ENCODE data around the gene SCARB1. TPM values are rescaled to one million over a fixed set of nuclear protein-coding genes. Genes with fewer than 3 reads are reported as not detected.

Gene SCARB1
- total RNA-seq, 1 experiment from 2014 or later, result 359 TPM

DNA sequence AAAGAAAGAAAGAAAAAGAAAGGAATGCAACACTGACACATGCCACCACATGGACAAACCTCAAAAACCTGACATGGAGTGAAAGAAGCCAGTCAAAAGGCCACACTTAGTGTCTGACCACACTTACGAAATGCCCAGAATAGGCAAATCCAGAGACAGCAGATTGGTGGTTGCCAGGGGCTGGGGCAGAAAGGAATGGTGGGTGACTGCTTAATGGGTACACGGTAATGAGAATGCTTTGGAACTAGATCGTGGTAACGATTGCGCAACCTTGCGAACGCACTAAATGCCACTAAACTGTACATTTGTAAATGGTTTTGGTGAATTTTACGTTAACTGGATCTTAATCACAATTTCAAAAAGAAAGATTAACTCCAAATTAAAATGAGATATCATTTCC, 39.5 kb downstream of the SCARB1 start:
- peak overlapping the region; percentile 60; the same call in 1 of the 2 replicates for H3K27ac ChIP-seq (ENCODE audit: low read length)
- DNase-seq (ENCODE audit: low read depth, low spot score) (no peak), ATAC-seq (no peak)
- no peaks in the 10 kb centered on the region for H3K36me3 ChIP-seq (ENCODE audit: control insufficient read depth, insufficient read depth, low read length)
- in situ Hi-C loops (cut with HindIII; ENCODE audit: low pct_unique_long_range_greater_than_20kb, low sequenced_read_pairs), result no loop called here
- CTCF ChIA-PET, result no interaction called here
- peaks cover 43% of the 10 kb centered on the region for H3K4me1 ChIP-seq (ENCODE audit: control insufficient read depth, insufficient read depth, low read length)
- intact Hi-C loops (cut with micrococcal nuclease; ENCODE audit: unreplicated experiment), result loop anchor here (10.0 kb wide), 1 partner anchor 81 kb away; no protein-coding TSS in a partner anchor
- TF ChIP-seq, protein P1, sequence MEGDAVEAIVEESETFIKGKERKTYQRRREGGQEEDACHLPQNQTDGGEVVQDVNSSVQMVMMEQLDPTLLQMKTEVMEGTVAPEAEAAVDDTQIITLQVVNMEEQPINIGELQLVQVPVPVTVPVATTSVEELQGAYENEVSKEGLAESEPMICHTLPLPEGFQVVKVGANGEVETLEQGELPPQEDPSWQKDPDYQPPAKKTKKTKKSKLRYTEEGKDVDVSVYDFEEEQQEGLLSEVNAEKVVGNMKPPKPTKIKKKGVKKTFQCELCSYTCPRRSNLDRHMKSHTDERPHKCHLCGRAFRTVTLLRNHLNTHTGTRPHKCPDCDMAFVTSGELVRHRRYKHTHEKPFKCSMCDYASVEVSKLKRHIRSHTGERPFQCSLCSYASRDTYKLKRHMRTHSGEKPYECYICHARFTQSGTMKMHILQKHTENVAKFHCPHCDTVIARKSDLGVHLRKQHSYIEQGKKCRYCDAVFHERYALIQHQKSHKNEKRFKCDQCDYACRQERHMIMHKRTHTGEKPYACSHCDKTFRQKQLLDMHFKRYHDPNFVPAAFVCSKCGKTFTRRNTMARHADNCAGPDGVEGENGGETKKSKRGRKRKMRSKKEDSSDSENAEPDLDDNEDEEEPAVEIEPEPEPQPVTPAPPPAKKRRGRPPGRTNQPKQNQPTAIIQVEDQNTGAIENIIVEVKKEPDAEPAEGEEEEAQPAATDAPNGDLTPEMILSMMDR (IDR thresholded peaks at IDR 0.05), result no peak
- TF ChIP-seq TCF7L2 (IDR thresholded peaks at IDR 0.05; ENCODE audit: low read depth, low read length) (no peak), SIN3A (IDR thresholded peaks at IDR 0.05; ENCODE audit: borderline replicate concordance, insufficient read depth, low read depth, low read length) (no peak), POLR2AphosphoS5 (IDR thresholded peaks at IDR 0.05; ENCODE audit: low read depth, low read length) (no peak)
- TF ChIP-seq, protein P2, sequence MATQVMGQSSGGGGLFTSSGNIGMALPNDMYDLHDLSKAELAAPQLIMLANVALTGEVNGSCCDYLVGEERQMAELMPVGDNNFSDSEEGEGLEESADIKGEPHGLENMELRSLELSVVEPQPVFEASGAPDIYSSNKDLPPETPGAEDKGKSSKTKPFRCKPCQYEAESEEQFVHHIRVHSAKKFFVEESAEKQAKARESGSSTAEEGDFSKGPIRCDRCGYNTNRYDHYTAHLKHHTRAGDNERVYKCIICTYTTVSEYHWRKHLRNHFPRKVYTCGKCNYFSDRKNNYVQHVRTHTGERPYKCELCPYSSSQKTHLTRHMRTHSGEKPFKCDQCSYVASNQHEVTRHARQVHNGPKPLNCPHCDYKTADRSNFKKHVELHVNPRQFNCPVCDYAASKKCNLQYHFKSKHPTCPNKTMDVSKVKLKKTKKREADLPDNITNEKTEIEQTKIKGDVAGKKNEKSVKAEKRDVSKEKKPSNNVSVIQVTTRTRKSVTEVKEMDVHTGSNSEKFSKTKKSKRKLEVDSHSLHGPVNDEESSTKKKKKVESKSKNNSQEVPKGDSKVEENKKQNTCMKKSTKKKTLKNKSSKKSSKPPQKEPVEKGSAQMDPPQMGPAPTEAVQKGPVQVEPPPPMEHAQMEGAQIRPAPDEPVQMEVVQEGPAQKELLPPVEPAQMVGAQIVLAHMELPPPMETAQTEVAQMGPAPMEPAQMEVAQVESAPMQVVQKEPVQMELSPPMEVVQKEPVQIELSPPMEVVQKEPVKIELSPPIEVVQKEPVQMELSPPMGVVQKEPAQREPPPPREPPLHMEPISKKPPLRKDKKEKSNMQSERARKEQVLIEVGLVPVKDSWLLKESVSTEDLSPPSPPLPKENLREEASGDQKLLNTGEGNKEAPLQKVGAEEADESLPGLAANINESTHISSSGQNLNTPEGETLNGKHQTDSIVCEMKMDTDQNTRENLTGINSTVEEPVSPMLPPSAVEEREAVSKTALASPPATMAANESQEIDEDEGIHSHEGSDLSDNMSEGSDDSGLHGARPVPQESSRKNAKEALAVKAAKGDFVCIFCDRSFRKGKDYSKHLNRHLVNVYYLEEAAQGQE (IDR thresholded peaks at IDR 0.05; ENCODE audit: insufficient read depth in 1 of 2, low read depth in 2 of 2, low read length in 1 of 2), result no peak
- no peaks in the 10 kb centered on the region for H3K9me3 ChIP-seq (ENCODE audit: control insufficient read depth, insufficient read depth, low read depth, low read length)
- H3K4me3 ChIP-seq (ENCODE audit: low read depth in 2 of 2, low read length in 2 of 2), result no peak overlapping the region
- no peaks in the 10 kb centered on the region for H3K27me3 ChIP-seq (ENCODE audit: control insufficient read depth, insufficient read depth, low read length)
- BruUV-seq (replicated peaks), result no TSS peak
- POLR2A ChIA-PET, result no interaction called here

DNA sequence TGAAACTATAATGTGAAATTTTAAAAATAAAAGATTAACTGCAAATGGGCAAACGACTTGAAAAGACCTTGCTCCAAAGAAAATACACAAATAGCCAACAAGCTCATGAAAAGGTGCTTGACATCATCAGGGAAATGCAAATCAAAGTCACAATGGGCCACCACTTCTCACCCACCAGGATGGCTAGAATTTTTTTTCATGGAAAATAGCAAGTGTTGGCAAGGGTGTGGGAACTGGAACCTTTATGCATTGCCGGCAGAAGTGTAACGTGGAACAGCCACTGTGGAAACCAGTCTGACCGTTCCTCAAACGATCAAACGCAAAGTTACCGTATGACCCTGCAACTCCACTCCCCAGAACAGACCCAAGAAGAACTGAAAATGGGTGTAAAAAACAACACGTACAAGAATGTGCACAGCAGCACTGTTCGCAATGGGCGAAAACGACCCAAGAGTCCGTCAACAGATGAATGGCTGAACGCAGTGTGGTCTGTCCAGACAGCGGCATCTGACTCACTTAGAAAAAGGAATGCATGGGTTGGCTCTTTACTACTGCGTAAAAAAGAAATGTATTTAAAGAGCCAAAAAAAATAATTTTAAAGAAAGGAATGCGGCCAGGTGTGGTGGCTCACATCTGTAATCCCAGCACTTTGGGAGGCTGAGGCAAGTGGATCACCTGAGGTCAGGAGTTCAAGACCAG, 40.2 kb downstream of the SCARB1 start:
- peak overlapping the region; percentile 37; the same call in 1 of the 2 replicates for H3K27ac ChIP-seq (ENCODE audit: low read length)
- intact Hi-C loops (cut with micrococcal nuclease; ENCODE audit: unreplicated experiment), result loop anchor here (10.0 kb wide), 1 partner anchor 81 kb away; no protein-coding TSS in a partner anchor
- H3K9me3 ChIP-seq (ENCODE audit: control insufficient read depth, insufficient read depth, low read depth, low read length), result no peaks in the 10 kb centered on the region
- no peaks in the 10 kb centered on the region for H3K27me3 ChIP-seq (ENCODE audit: control insufficient read depth, insufficient read depth, low read length)
- in situ Hi-C loops (cut with HindIII; ENCODE audit: low pct_unique_long_range_greater_than_20kb, low sequenced_read_pairs), result no loop called here
- ATAC-seq (no peak), DNase-seq (ENCODE audit: low read depth, low spot score) (no peak)
- TF ChIP-seq, protein P2 (IDR thresholded peaks at IDR 0.05; ENCODE audit: insufficient read depth in 1 of 2, low read depth in 2 of 2, low read length in 1 of 2), result no peak
- TF ChIP-seq, protein P1 (IDR thresholded peaks at IDR 0.05), result no peak
- TF ChIP-seq TCF7L2 (IDR thresholded peaks at IDR 0.05; ENCODE audit: low read depth, low read length), result no peak
- H3K4me1 ChIP-seq (ENCODE audit: control insufficient read depth, insufficient read depth, low read length), result peaks cover 35% of the 10 kb centered on the region
- ChIA-PET CTCF (no interaction called here), POLR2A (interaction anchor here (0.6 kb wide), 1 partner anchor 12 kb away, joined by 3 read pairs; no protein-coding TSS in a partner anchor)
- no peaks in the 10 kb centered on the region for H3K36me3 ChIP-seq (ENCODE audit: control insufficient read depth, insufficient read depth, low read length)
- H3K4me3 ChIP-seq (ENCODE audit: low read depth in 2 of 2, low read length in 2 of 2), result no peak overlapping the region
- no TSS peak for BruUV-seq (replicated peaks)

All from Panc1 (cell line).